NCI-H446 (cell line): ENCODE data around the gene NFATC2IP.
A peak's percentile ranks its signal among the peaks of the same experiment; 100 is the strongest.
"Not testable (repeated sequence)": the region's sequence is repeated elsewhere in the genome, so short reads cannot be mapped to it uniquely, and the experiment has no call there.

ENCODE experiments used
- DNase-seq, 2 experiments: peaks; one replicate each; lab custom pipeline; 2025; lab: John Stamatoyannopoulos, UW

The NFATC2IP gene

GRCh38 chr16:28926284-28926683 is 24.5 kb upstream of the NFATC2IP start:
- DNase-seq, result not testable (repeated sequence)

- DNase-seq, result no peak
These were observed 22.9 kb upstream of the NFATC2IP start for GRCh38 chr16:28927815-28928214.

GRCh38 chr16:28930203-28930602 is 20.5 kb upstream of the NFATC2IP start:
- no peak for DNase-seq

- no peak for DNase-seq
These were observed 20.1 kb upstream of the NFATC2IP start for GRCh38 chr16:28930652-28931051.

GRCh38 chr16:28931801-28932225 is 18.9 kb upstream of the NFATC2IP start, which contains the start of gene CD19:
TSS of gene CD19 (plus strand) at chr16:28931971. CDS start at chr16:28932001, 30 bp downstream.
- no peak for DNase-seq

GRCh38 chr16:28932339-28933141 is 18.2 kb upstream of the NFATC2IP start:
- no peak for DNase-seq

GRCh38 chr16:28933171-28933570 is 17.6 kb upstream of the NFATC2IP start:
- no peak for DNase-seq

- DNase-seq, result no peak
These were observed 15.4 kb upstream of the NFATC2IP start for GRCh38 chr16:28935346-28935745.

GRCh38 chr16:28935924-28936783 is 14.6 kb upstream of the NFATC2IP start:
- DNase-seq, result peak in 1 of 2 experiments; percentile 27

- DNase-seq, result no peak
These were observed 14.0 kb upstream of the NFATC2IP start for GRCh38 chr16:28936784-28937155.

GRCh38 chr16:28937222-28937876 is 13.4 kb upstream of the NFATC2IP start:
- DNase-seq, result no peak

GRCh38 chr16:28938721-28939120 is 12.0 kb upstream of the NFATC2IP start:
- no peak for DNase-seq

GRCh38 chr16:28939825-28940224 is 10.9 kb upstream of the NFATC2IP start:
- DNase-seq, result not testable (repeated sequence)

- DNase-seq, result no peak
These were observed 7.5 kb upstream of the NFATC2IP start for GRCh38 chr16:28943281-28943680.

- no peak for DNase-seq
These were observed 4.1 kb upstream of the NFATC2IP start for GRCh38 chr16:28946681-28947080.

GRCh38 chr16:28951410-28951943 is 740 bp downstream of the NFATC2IP start:
- no peak for DNase-seq

- no peak for DNase-seq
These were observed 7.5 kb downstream of the NFATC2IP start for GRCh38 chr16:28958216-28958615.

GRCh38 chr16:28958836-28959235 is 8.1 kb downstream of the NFATC2IP start:
- DNase-seq, result no peak

- no peak for DNase-seq
These were observed 13.3 kb downstream of the NFATC2IP start for GRCh38 chr16:28964072-28964471.

GRCh38 chr16:28964496-28964895 is 13.8 kb downstream of the NFATC2IP start:
- DNase-seq, result no peak

- no peak for DNase-seq
These were observed 16.4 kb downstream of the NFATC2IP start for GRCh38 chr16:28967156-28967555.

- DNase-seq, result not testable (repeated sequence)
These were observed 19.0 kb downstream of the NFATC2IP start for GRCh38 chr16:28969696-28970095.
